Measurements from ENCODE around the gene MTUS2.

MTUS2 gene

GRCh38 chr13:28843639-28844038 is 23.5 kb downstream of the MTUS2 start:
- no peak for TF ChIP-seq CTCF (IDR thresholded peaks at IDR 0.05)
- Histone ChIP-seq H3K27ac (no peak overlapping the region), H3K4me3 (ENCODE audit: low read depth in 1 of 2, low read length in 1 of 2) (no peak overlapping the region), H3K36me3 (no peaks in the 10 kb centered on the region), H3K4me1 (ENCODE audit: control insufficient read depth in 1 of 2, insufficient read depth in 1 of 2, low read depth in 1 of 2, low read length in 1 of 2) (no peaks in the 10 kb centered on the region), H3K27me3 (no peaks in the 10 kb centered on the region), H3K9me3 (no peaks in the 10 kb centered on the region)

- TF ChIP-seq CTCF (IDR thresholded peaks at IDR 0.05), result no peak
Measured at GRCh38 chr13:28849441-28849840, 29.3 kb downstream of the MTUS2 start.

GRCh38 chr13:28850226-28850625 is 30.1 kb downstream of the MTUS2 start:
- Histone ChIP-seq H3K27ac (no peak overlapping the region), H3K4me3 (ENCODE audit: low read depth in 1 of 2, low read length in 1 of 2) (no peak overlapping the region), H3K36me3 (no peaks in the 10 kb centered on the region), H3K27me3 (no peaks in the 10 kb centered on the region), H3K4me1 (ENCODE audit: control insufficient read depth in 1 of 2, insufficient read depth in 1 of 2, low read depth in 1 of 2, low read length in 1 of 2) (no peaks in the 10 kb centered on the region), H3K9me3 (no peaks in the 10 kb centered on the region)
- TF ChIP-seq CTCF (IDR thresholded peaks at IDR 0.05), result no peak

More at GRCh38 chr13:28849441-28849840, 29.3 kb downstream of the MTUS2 start:
- no peak overlapping the region for H3K4me3 ChIP-seq (ENCODE audit: low read depth in 1 of 2, low read length in 1 of 2)
- no peaks in the 10 kb centered on the region for H3K36me3 ChIP-seq
- no peaks in the 10 kb centered on the region for H3K27me3 ChIP-seq
- no peaks in the 10 kb centered on the region for H3K4me1 ChIP-seq (ENCODE audit: control insufficient read depth in 1 of 2, insufficient read depth in 1 of 2, low read depth in 1 of 2, low read length in 1 of 2)
- no peak overlapping the region for H3K27ac ChIP-seq
- no peaks in the 10 kb centered on the region for H3K9me3 ChIP-seq

GRCh38 chr13:28851422-28851821 is 31.3 kb downstream of the MTUS2 start:
- Histone ChIP-seq H3K36me3 (no peaks in the 10 kb centered on the region), H3K4me1 (ENCODE audit: control insufficient read depth in 1 of 2, insufficient read depth in 1 of 2, low read depth in 1 of 2, low read length in 1 of 2) (no peaks in the 10 kb centered on the region), H3K27ac (no peak overlapping the region), H3K27me3 (no peaks in the 10 kb centered on the region), H3K4me3 (ENCODE audit: low read depth in 1 of 2, low read length in 1 of 2) (no peak overlapping the region), H3K9me3 (no peaks in the 10 kb centered on the region)
- no peak for TF ChIP-seq CTCF (IDR thresholded peaks at IDR 0.05)

- H3K4me3 ChIP-seq (ENCODE audit: low read depth in 1 of 2, low read length in 1 of 2), result no peak overlapping the region
- no peaks in the 10 kb centered on the region for H3K36me3 ChIP-seq
- no peaks in the 10 kb centered on the region for H3K27me3 ChIP-seq
- no peak for TF ChIP-seq CTCF (IDR thresholded peaks at IDR 0.05)
- H3K4me1 ChIP-seq (ENCODE audit: control insufficient read depth in 1 of 2, insufficient read depth in 1 of 2, low read depth in 1 of 2, low read length in 1 of 2), result no peaks in the 10 kb centered on the region
- H3K27ac ChIP-seq, result no peak overlapping the region
- no peaks in the 10 kb centered on the region for H3K9me3 ChIP-seq
Measured at GRCh38 chr13:28854657-28855056, 34.5 kb downstream of the MTUS2 start.

GRCh38 chr13:28856287-28856686 is 36.1 kb downstream of the MTUS2 start:
- Histone ChIP-seq H3K27ac (no peak overlapping the region), H3K36me3 (no peaks in the 10 kb centered on the region), H3K4me3 (ENCODE audit: low read depth in 1 of 2, low read length in 1 of 2) (no peak overlapping the region), H3K9me3 (no peaks in the 10 kb centered on the region), H3K4me1 (ENCODE audit: control insufficient read depth in 1 of 2, insufficient read depth in 1 of 2, low read depth in 1 of 2, low read length in 1 of 2) (no peaks in the 10 kb centered on the region), H3K27me3 (no peaks in the 10 kb centered on the region)
- no peak for TF ChIP-seq CTCF (IDR thresholded peaks at IDR 0.05)
